Measurements from ENCODE around the gene TTC36. TPM values are rescaled to one million over a fixed set of nuclear protein-coding genes. Genes with fewer than 3 reads are reported as not detected.
"Not testable (repeated sequence)": the region's sequence is repeated elsewhere in the genome, so short reads cannot be mapped to it uniquely, and the experiment has no call there.

Gene TTC36
- polyA plus RNA-seq, 1 donor: 3.8 TPM

GRCh38 chr11:118532852-118533768 is 5.8 kb downstream of the TTC36 start:
- DNase-seq: no peak

- DNase-seq: no peak
Measured at GRCh38 chr11:118533769-118534729, 6.8 kb downstream of the TTC36 start.

GRCh38 chr11:118535261-118535660 is 8.0 kb downstream of the TTC36 start:
- DNase-seq: no peak

GRCh38 chr11:118536726-118537125 is 9.5 kb downstream of the TTC36 start:
- no peak for DNase-seq

- DNase-seq: no peak
Measured at GRCh38 chr11:118537409-118537980, 10.2 kb downstream of the TTC36 start.

- no peak for DNase-seq
Measured at GRCh38 chr11:118544010-118544646, 16.9 kb downstream of the TTC36 start.

GRCh38 chr11:118544647-118545010 is 17.4 kb downstream of the TTC36 start:
- DNase-seq: no peak

GRCh38 chr11:118545533-118545932 is 18.3 kb downstream of the TTC36 start:
- no peak for DNase-seq

GRCh38 chr11:118547132-118547531 is 19.9 kb downstream of the TTC36 start:
- no peak for DNase-seq

- DNase-seq: no peak
Measured at GRCh38 chr11:118552341-118552740, 25.1 kb downstream of the TTC36 start.

GRCh38 chr11:118560806-118561205 is 33.5 kb downstream of the TTC36 start:
- no peak for DNase-seq

- DNase-seq: peak; percentile 61
Measured at GRCh38 chr11:118565051-118565450, 37.8 kb downstream of the TTC36 start.

- DNase-seq: no peak
Measured at GRCh38 chr11:118569670-118570069, 42.4 kb downstream of the TTC36 start.

- DNase-seq: no peak
Measured at GRCh38 chr11:118570787-118571186, 43.5 kb downstream of the TTC36 start.

- DNase-seq: not testable (repeated sequence)
Measured at GRCh38 chr11:118571701-118572060, 44.4 kb downstream of the TTC36 start.

GRCh38 chr11:118572061-118572980 is 45.0 kb downstream of the TTC36 start, which contains the start of gene ARCN1:
Gene ARCN1 (plus strand): TSS chr11:118572409. CDS start chr11:118572548, 139 bp downstream.
- peak; percentile 86 for DNase-seq

- peak; percentile 55 for DNase-seq
Measured at GRCh38 chr11:118572981-118573550, 45.8 kb downstream of the TTC36 start.

GRCh38 chr11:118574636-118575035 is 47.4 kb downstream of the TTC36 start:
- DNase-seq: no peak

GRCh38 chr11:118577995-118578394 is 50.7 kb downstream of the TTC36 start:
- not testable (repeated sequence) for DNase-seq

Measured in hindlimb muscle (tissue), 1 donor.